Kidney tubule cell (primary cell): ENCODE results near the gene TYSND1.
"Not testable (repeated sequence)": the region's sequence is repeated elsewhere in the genome, so short reads cannot be mapped to it uniquely, and the experiment has no call there.

Experiments used
- DNase-seq: peaks from one replicate; pipeline ENCODE4 v3.0.0-alpha.2; 2018; ENCODE audit warnings: low spot score

TYSND1 gene

DNA sequence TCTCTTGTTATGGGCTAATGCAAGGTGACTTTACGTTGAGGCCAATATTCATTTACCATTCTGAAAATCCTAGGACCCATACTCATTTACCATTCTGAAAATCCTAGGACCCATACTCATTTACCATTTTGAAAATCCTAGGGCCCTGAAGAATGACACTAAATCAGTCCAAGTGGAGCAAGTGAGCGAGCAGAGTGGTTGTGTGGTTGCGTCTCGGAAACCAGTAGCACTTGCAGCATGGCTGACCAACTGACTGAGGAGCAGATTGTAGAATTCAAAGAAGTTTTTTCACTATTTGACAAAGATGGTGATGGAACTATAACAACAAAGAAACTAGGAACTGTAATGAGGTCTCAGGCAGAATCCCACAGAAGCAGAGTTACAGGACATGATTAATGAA is 16.9 kb upstream of the TYSND1 start:
- no peak for DNase-seq

- DNase-seq, result peak; percentile 23
Observed at GRCh38 chr10:70162892-70163201, 16.3 kb upstream of the TYSND1 start.

DNA sequence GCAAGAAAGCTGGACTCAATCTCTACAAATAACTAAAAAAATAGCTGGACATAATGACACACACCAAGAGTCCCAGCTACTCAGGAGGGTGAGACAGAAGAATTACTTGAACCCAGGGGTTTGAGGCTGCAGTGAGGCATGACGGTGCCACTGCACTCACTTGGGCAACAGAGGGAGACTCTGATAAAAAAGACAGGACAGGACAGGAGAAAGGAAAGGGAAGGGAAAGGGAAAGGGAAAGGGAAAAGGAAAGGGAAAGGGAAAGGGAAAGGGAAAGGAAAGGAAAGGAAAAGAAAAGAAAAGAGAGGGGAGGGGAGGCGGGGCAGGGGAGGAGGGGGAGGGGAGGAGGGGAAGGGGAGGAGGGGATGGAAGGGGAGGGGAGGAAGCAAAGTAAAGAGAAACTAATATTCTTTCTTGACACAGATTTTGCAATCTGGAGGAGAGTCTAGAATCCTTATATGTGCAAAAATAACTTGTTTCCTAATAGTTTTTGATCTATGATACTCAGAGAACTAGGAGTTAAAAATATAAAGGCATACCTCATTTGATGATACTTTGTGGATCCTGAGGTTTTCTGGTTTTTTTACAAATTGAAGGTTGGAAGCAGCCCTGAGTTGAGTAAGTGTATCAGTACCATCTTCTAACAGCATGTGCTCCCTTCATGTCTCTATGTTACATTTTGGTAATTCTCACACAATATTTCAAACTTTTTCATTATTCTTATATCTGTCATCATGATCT is 15.8 kb upstream of the TYSND1 start:
- peak; percentile 9 for DNase-seq

DNA sequence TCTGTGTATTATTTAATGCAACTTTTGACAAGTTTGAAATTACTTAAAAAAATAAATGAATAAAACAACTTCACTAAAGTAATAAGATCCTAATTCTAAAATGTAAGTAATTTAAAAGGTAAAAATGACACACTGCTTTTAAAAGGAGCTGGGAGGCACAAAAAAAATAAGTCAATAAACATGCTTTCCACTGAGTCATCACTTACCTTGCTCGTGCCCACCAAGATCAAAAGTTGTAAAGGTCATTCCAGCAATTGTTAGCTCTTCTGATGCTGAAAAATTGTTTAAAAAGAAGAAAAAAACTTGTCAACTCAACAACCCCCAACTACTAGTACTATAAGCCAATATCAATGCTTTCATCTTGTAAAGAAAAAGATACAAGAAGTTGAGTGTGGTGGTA is 14.3 kb upstream of the TYSND1 start:
- no peak for DNase-seq

- not testable (repeated sequence) for DNase-seq
Observed at GRCh38 chr10:70159366-70159765, 12.9 kb upstream of the TYSND1 start.

GRCh38 chr10:70158113-70158512 is 11.6 kb upstream of the TYSND1 start:
- DNase-seq, result no peak

DNA sequence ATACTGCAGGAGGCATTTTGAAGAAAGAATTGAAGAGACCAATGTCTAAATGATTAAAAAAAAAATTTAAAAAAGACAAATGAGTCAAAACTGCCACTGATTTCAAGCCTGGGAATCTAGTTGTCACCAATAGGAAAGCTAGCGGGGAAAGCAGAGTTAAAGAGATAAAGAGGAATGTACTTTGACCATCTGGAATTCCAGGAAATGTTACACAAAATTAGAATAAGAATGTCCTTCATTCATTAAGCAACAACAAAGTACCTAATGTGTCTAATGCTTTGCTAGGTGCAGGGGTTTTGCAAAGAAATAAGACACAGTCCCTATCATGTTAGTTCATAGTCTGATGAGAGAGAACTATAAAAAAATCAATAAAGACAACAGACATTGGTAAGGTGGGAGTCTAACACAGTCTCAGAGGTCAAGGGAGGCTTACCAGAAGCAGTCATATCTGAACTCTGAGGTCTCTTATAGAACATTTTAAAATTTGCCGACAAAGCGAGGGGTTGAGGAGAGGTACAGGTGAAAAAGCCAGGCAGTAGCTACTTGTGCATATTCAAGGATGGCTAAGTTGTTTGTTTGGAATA is 8.8 kb upstream of the TYSND1 start:
- DNase-seq, result no peak

- no peak for DNase-seq
Observed at GRCh38 chr10:70148516-70148915, 2.0 kb upstream of the TYSND1 start.

GRCh38 chr10:70147259-70147625 is 742 bp upstream of the TYSND1 start:
- DNase-seq, result no peak

DNA sequence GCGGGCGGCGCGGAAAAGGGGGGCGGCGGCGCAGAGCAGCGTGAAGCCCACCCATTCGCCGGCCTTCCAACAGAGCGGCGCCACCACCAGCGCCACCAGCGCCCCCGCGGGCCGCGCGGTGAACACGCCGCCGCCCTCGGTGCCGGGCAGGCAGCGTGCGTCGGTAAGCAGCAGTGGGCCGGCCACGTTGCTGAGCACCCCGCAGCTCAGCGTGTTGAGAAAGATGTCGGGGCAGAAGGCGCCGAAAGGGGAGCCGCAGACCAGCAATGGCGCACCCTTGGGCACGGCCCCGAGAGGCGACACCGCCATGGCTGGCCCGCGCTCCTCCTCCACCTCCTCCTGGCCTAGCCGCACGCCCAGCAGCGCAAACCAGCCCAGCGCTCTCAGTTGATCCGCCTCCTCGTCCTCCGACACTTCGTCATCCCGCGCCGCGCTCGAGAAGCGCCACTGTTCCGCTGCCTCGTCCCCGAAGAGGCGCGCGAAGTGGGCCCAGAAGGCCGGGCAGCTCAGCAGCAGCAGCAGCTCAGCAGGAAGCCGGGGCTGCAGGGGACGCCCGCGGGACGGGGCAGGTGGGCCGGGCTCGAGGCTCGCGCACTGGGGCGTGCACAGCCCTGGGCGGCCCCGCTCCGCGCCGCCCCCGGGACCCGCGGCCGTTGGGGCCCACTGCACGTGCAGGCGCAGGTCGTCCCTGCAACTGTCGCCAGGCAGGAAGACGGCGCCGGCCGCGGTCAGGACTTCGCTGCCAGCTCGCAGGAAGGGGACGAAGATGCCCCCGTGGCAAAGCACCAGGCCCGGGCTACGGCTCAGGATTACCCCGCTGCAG is 623 bp downstream of the TYSND1 start:
- peak; percentile 72 for DNase-seq

- no peak for DNase-seq
Observed at GRCh38 chr10:70145166-70145665, 1.3 kb downstream of the TYSND1 start.

DNA sequence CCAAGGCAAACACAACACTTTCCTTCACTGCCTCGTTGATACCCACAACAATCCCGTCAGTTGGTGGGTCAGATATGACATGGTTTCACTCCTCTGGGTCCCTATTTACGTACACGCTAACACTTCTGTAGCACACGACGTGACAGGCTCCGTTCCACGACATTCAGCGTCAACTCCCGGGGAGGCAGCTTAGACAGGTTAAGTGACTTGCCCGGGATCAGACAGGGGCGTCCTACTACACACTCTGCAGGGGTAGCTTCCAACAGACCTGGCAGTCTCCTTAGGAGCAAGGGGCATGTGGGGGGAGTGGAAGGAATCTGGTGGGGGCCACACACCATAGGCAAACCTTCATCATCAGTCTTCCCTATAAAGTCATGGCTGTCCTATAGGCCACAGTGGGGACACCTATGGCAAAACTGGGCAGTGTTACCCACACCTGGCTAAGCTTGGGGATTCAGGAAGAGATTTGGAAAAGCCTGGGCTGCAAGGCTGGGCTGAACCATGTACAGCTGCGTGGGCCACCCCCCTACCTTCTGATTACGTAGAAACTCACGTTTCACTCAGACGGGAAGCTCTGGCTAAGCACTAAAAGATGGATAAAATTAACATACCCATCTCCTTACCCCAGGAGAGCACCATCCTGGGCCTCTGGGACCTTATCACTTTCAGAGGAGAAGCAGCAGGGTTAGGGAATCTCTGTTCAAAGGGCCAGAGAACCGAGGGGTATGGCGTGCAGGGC is 2.0 kb downstream of the TYSND1 start:
- DNase-seq, result no peak

DNA sequence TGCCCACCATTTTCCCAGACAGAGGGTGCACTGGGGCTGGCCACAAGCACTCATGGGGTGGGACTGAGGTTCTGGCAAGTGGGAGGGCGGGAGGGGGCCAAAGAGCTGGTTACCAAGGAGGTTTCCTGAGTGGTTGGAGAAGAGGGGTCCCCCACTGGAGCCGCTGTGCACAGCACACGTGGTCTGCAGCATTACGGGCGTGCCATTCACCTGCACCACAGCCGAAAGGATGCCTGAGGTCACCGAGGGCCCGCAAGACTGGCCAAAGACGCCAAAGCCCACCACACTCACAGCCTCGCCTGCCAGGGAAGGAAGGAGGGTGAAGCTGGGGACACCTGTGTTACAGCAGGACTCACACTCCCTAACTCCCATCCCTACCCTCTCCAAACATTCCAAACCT is 3.9 kb downstream of the TYSND1 start:
- DNase-seq, result no peak

DNA sequence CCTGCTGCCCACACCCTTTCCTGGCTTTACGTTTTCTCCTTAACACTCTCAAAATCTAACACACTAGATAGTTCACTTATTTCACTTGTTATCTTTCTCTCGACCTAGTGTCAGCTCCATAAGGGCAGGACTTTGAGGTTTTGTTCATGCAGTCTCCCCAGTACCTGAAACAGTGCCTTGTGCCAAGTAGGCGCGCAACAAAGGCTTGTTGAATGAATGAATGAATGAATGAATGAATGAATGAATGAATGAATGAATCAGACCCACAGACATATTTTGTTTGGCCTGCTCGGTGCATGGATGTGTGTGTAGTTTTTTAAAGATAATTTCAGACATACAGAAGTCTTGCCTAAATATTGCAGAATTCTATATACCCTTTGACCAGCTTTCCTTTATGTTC is 6.2 kb downstream of the TYSND1 start:
- DNase-seq, result no peak

GRCh38 chr10:70139997-70140250 is 6.6 kb downstream of the TYSND1 start:
- no peak for DNase-seq

- no peak for DNase-seq
Observed at GRCh38 chr10:70139151-70139996, 7.1 kb downstream of the TYSND1 start.

GRCh38 chr10:70137927-70138883 is 8.3 kb downstream of the TYSND1 start:
- no peak for DNase-seq

DNA sequence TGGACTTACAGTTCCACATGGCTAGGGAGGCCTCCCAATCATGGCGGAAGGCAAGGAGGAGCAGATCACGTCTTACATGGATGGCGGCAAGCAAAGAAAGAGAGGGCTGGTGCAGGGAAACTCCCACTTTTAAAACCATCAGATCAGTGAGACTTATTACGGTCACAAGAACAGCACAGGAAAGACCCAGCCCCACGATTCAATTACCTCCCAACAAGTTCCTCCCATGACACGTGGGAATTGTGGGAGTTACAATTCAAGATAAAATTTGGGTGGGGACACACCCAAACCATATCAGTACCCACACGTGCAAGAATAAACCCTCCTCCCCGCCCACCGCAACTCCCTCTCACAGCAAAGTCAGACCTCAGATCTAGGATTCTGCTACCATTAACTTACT is 9.4 kb downstream of the TYSND1 start:
- DNase-seq, result no peak

GRCh38 chr10:70135684-70136083 is 10.8 kb downstream of the TYSND1 start:
- DNase-seq, result no peak

- no peak for DNase-seq
Observed at GRCh38 chr10:70135046-70135445, 11.5 kb downstream of the TYSND1 start.
